SH-SY5Y (cell line): ENCODE measurements around the gene RELA.

Source experiments
- GATA2 ChIP-seq: IDR thresholded peaks from 2 replicates; pipeline ENCODE4 v1.6.1; 2011; ENCODE audit warnings: mild to moderate bottlenecking, low read depth, low read length
- GATA3 ChIP-seq: IDR thresholded peaks from 2 replicates; pipeline ENCODE4 v1.6.1; 2011; ENCODE audit warnings: low read depth, mild to moderate bottlenecking, low read length, moderate library complexity

- TF ChIP-seq GATA2 = no peak
- no peak for TF ChIP-seq GATA3
These were observed 46.7 kb downstream of the RELA start for GRCh38 chr11:65615950-65616574.
